Dedifferentiated amniotic fluid mesenchymal stem cell (primary cell): ENCODE measurements around the gene HMCES.
"Not testable (repeated sequence)": the region's sequence is repeated elsewhere in the genome, so short reads cannot be mapped to it uniquely, and the experiment has no call there.

Source experiments
- DNase-seq: peaks from one replicate; pipeline ENCODE4 v3.0.0-alpha.2; 2016; ENCODE audit errors: extremely low spot score

The HMCES gene

GRCh38 chr3:129257609-129258008 lies 21.1 kb upstream of the HMCES start:
- DNase-seq: no peak

DNA sequence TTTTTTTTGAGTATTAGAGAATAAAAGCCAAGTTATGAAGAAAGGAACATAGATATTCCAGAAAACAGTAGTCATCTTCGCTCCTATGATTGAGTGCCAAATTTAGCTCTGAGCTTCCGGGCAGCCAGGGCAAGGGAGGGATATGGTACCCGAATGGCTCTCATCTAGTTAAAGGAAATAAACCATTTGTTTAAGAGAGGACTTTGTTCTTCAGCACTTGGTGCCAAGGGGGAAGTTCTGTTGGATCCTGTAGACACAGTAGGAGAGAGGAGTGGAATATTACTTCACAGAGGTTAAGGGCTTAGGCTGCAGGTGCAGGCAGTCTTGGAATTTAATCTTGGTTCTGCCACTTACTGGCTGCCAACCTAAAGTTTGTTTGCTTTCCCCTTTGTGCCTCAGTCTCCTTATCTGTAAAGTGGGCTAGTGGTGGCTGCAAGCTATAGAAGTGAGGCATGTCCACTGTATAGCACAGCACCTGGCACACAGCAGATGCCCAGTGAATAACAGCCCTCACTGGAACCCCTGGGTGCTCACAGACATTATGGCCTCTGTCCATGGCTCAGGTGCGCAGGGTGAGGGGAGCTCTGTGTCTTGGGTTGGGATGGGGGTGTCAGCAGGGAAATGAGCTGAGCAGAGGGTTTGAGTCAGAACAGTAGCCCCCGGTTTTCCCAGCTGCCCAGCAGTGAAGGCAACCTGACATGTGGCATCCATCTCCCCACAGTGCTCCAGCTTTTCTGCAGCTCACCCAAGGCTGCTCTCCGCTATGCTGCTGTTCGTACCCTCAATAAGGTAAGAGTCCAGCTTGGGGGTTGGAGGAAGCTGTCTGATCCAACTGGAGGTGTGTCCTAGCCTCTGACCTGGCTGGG lies 18.8 kb upstream of the HMCES start:
- no peak for DNase-seq

- no peak for DNase-seq
Measured at GRCh38 chr3:129260606-129261005, 18.1 kb upstream of the HMCES start.

DNA sequence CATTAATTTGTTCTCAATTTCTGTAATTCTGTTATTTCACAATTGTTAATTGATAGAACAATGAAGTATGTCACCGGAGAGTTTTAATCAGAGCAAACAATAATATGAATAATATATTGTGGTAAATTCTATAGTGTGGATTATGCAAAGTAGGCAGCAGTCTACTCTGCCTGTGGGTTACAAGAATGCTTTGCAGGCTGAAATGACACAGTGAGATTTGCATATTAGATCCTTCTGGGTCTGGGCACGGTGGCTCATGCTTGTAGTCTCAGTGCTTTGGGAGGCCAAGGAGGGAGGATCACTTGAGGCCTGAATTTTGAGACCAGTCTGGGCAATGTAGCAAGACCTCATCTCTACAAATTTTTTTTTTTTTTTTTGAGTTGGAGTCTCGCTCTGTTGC lies 16.8 kb upstream of the HMCES start:
- DNase-seq: no peak

- DNase-seq: no peak
Measured at GRCh38 chr3:129263161-129263910, 15.3 kb upstream of the HMCES start.

- not testable (repeated sequence) for DNase-seq
Measured at GRCh38 chr3:129264994-129265393, 13.7 kb upstream of the HMCES start.

DNA sequence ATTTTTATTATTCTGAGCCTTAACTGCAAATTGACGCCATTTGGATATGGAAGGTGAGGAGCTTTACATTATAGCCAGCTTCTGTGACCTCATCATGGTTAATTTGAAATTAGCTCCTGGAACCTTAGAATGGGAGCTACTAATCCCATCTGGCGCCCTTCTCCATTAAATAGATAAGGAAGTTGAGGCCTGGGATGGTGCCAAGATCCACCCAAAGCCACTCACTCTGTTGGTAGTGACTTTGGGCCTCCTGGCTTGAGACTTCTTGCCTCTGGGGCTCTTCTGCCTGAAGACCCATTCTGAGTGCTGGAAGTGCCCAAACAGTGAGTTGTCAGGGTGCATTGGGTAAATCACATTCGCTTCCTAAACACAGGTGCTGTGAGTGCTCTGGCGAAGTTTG lies 12.0 kb upstream of the HMCES start:
- no peak for DNase-seq

- no peak for DNase-seq
Measured at GRCh38 chr3:129268396-129268795, 10.3 kb upstream of the HMCES start.

DNA sequence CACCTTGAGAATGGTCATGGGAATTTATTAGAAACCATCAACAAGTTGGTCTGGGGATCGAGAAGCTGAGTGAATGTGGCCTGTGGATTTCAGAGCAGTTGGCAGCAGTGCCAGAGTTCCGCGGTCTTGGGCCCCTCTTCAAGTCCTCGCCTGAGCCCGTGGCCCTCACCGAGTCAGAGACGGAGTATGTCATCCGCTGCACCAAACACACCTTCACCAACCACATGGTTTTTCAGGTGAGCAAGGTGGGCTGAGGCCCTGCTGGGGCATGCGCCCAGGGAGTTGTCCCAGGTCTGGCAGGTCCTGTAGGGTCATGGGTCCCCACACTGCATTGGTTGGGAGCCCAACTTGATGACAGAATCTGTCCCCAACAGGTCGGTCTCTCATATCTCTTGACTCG lies 7.0 kb upstream of the HMCES start:
- no peak for DNase-seq

DNA sequence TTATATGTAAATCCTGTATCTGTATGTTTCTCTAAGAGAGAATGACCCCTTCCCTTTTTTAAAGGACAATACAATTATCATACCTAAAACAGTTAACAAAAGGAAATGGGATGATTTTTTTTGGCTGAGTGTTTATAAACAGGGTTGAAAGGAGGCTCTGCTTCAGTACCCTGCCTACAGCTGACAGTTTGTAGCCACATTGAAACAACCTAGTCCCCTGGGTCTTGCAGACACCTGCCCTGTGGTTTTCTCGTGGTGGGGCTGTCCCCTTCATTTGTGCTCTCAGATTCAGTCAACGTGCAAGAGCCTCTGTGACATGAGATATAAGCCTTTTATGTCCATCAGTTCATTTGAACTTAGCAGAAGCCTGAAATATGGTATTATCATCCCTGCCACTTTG lies 2.3 kb upstream of the HMCES start:
- DNase-seq: no peak

GRCh38 chr3:129277829-129278271 lies 820 bp upstream of the HMCES start:
- no peak for DNase-seq

DNA sequence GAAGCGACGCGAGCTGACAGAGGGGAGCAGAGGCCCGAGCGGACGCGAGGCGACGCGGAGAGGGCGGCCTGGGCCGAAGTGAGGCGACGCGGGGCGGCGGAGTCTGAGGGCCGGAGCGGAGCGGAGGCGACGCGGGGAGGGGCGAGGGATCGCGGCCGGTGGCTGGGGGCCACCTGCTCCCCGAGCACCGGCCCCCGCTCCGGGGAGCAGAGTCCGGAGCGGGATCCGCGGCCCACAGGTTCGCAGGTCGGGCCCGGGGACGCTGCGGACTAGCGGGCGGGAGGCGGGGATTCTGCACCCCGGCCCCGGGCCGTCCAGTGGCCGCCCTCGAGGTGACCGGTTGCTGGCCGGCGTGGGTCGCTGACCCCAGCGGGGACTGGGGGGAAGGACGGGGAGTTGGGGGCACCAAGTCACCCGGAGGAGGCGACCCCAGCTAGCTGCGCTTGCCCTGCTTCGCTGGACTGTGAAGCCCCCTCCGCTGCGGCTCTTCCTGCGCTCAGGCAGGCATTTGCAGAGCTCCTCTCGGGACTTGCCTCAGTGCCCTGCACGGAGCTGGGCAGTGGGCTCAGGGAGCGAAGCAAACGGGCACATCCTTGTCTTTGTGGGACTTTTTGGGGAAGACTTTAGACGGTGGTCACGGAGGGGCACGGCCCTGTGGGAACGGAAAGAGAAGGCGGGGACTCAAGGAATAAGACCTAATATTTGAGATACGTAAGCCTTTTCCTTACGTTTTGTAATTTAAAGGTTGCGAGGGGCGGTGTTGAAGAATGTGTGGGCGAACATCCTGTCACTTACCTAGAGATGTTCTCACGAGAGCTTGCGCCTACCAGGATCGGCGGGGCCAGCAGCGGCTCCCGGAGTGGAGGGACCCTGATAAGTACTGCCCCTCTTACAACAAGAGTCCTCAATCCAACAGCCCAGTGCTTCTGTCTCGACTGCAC lies 566 bp downstream of the HMCES start:
- no peak for DNase-seq

GRCh38 chr3:129280183-129280582 lies 1.5 kb downstream of the HMCES start:
- no peak for DNase-seq

DNA sequence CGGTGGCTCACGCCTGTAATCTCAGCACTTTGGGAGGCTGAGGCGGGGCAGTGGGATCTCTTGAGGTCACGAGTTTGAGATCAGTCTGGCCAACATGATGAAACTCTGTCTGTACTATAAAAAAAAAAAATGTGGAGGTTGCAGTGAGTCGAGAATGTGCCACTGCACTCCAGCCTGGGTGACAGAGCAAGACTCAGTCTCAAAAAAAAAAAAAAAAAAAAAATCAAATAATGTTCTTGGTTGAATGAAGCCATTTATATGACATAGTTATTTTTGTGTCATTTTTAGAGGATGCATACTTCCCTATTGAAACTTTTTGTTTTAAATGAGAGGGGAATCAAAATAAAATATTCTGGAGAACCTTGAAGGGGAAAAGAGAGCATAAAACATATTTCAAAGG lies 3.1 kb downstream of the HMCES start:
- no peak for DNase-seq

DNA sequence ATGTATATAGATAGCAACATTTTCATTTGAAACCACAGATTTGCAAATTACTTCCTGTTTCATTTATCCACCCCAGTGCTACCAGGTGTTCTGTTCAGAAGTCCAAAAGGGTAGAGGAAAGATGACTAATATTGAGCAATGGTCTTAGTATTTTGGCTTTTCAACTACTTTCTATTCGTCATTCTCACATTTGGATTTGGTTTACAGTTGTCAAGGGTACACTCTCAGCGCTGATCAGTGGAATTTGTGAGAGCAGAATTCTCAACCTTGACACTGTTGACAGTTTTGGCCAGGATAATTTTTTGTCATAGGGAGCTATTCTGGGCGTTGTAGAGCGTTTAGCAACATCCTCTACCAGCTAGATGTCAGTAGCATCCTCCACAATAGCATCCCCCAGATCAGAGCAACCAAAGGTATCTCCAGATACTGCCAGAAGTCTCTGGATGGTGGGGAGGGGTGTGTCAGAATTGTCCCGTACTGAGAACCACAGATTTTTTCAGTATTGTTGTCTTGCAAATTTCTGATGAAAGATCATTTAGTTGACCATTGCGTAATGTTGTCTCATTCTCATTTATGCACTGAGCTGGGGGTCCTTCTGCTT lies 4.2 kb downstream of the HMCES start:
- DNase-seq: no peak

DNA sequence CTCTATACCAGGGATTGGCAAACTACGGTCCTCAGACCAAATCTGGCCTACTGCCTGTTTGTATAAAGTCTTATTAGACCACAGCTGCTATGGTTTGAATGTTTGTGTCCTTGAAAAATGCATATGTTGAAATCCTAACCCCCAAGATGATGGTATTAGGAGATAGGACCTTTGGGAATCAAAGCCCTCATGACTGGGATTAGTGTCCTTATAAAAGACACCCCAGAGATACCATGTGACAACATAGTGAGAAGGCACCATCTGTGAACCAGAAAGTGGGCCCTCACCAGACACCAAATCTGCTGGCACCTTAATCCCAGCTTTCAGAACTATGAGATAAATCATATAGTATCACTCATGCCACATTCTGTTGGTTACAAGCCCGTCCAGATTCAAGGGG lies 7.4 kb downstream of the HMCES start:
- DNase-seq: no peak

DNA sequence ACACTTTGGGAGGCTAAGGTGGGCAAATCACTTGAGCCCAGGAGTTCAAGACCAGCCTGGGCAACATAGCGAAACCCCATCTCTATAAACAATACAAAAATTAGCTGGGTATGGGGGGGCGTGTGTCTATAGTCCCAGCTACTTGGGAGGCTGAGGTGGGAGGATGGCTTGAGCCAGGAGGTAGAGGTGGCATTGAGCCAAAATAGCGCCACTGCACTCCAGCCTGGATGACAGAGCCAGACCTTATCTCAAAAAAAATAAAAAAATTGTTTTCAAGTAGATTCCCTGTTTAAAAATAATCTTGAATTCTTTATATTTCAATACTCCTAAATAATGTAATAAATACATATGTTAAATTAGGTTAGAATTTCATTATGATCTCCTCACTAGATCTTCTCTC lies 9.8 kb downstream of the HMCES start:
- no peak for DNase-seq

GRCh38 chr3:129289201-129289921 lies 10.7 kb downstream of the HMCES start:
- DNase-seq: no peak

- no peak for DNase-seq
Measured at GRCh38 chr3:129291236-129291886, 12.7 kb downstream of the HMCES start.

DNA sequence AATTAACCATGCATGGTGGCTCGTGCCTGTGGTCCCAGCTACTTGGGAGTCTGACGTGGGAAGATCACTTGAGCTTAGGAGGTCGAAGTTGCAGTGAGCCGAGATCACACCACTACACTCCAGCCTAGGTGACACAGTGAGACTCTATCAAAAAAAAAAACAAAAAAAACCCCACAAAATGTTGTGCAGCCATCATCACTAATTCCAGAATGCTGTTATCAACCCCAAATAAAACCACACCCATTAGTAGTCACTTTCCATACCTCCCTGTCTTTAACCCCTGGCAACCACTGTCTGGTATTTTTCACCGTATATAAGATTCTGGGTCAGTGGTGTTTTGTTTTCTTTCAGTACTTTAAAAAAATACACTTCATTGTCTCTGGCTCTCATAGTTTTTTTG lies 16.6 kb downstream of the HMCES start:
- no peak for DNase-seq
